OCI-LY3 (cell line): ENCODE results near the gene ZFP57.

Experiments used
- H2AFZ ChIP-seq: fragments of 200-600, 300-600 bp; shearing (Covaris generic); 2 replicates; pipeline ENCODE4 v1.6.0; 2014; ENCODE audit warnings: antibody characterized with exemption, low read depth, low read length
- H3K27ac ChIP-seq: fragments of 200-600, 300-600 bp; sonication (generic); 2 replicates; pipeline ENCODE4 v1.5.1; 2014; ENCODE audit warnings: mild to moderate bottlenecking, low read length, moderate library complexity, mixed read lengths
- H3K27me3 ChIP-seq: fragments of 200-600, 300-600 bp; sonication (generic); 2 replicates; pipeline ENCODE4 v1.6.1; 2014; ENCODE audit warnings: low read depth, low read length, mixed read lengths
- H3K36me3 ChIP-seq: fragments of 200-600, 300-600 bp; sonication (generic); replicated peaks from 2 replicates; pipeline ENCODE3; 2014; ENCODE audit warnings: low read depth, low read length, mixed read lengths
- H3K4me1 ChIP-seq: fragments of 300-600, 200-600 bp; sonication (generic); 2 replicates; pipeline ENCODE4 v1.6.1; 2014; ENCODE audit warnings: low read length, mixed read lengths
- H3K4me2 ChIP-seq: fragments of 200-600, 300-600 bp; sonication (generic); 2 replicates; pipeline ENCODE4 v1.6.1; 2014; ENCODE audit warnings: low read length, mixed read lengths
- H3K4me3 ChIP-seq: fragments of 300-600, 200-600 bp; sonication (generic); 2 replicates; pipeline ENCODE4 v1.5.1; 2014; ENCODE audit warnings: antibody characterized with exemption, mild to moderate bottlenecking, low read length, moderate library complexity
- H3K79me2 ChIP-seq: fragments of 300-600, 200-600 bp; shearing (Covaris generic); 2 replicates; pipeline ENCODE4 v1.6.1; 2014; ENCODE audit warnings: mild to moderate bottlenecking, low read length, mixed read lengths
- H3K9ac ChIP-seq: fragments of 300-600, 200-600 bp; shearing (Covaris generic); 2 replicates; pipeline ENCODE4 v1.6.0; 2014; ENCODE audit warnings: mild to moderate bottlenecking, low read length, moderate library complexity
- H3K9me3 ChIP-seq: fragments of 200-600, 300-600 bp; shearing (Covaris generic); 2 replicates; pipeline ENCODE4 v1.6.1; 2014; ENCODE audit warnings: low read length, mixed read lengths; ENCODE audit not compliant: insufficient read depth
- H4K20me1 ChIP-seq: fragments of 200-600, 300-600 bp; sonication (generic); 2 replicates; pipeline ENCODE4 v1.6.1; 2016; ENCODE audit warnings: low read length, mixed read lengths; ENCODE audit not compliant: insufficient read depth
- CTCF ChIP-seq: fragments of 200-600, 300-600 bp; sonication (generic); IDR thresholded peaks from 2 replicates; pipeline ENCODE4 v1.5.1; 2014; ENCODE audit warnings: antibody characterized with exemption, low read length, low read depth
- EZH2phosphoT487 ChIP-seq: fragments of 200-600 bp; shearing (Covaris generic); IDR thresholded peaks from 2 replicates; pipeline ENCODE4 v1.6.1; 2018; ENCODE audit warnings: antibody characterized with exemption, mixed run types, low read depth

ZFP57 gene

DNA sequence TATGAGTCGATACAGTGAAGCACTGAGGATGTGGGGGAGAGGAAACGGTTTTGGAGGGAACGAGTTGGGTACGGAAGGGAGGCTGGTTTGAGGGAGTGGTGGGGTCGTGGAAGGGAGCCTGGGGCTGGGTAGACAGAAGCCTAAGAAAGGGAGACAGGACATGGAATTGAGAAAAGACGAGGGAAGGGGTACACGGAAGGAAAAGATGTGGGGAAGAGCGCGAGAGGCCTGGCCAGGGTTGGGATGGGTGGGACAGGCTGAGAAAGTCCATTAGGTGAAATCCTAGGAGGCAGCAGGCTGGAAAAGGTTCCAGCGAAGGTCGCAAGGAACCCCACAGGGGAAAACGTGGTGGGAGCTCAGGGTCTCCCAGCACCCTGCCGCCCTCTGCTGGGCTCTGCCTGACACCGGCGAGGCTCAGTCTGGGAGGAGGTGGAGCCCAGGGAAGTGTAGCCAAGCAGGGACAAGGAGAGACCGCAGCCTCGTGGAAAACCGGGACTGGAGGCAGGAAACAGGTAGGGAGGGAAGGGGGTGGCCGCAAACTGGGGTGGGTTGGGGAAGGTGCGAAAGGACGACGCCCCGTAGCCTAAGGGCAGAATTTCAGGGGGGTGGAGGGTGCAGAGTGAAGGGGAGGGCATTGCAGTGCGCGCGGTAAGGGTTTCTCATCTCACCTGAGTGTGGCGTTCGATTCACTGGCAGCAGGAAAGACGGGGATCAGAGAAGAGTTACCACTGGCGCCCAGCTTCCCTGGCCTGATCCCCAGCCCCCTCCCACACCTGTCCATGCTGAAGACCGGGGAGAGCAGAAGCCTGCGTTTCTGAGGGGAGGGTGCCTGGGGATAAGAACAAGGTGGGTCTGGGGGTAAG lies 52.3 kb downstream of the ZFP57 start:
- H3K4me3 ChIP-seq: peak overlapping the region; percentile 96
- peaks cover 7% of the 10 kb centered on the region; the same call in 1 of the 2 replicates for H4K20me1 ChIP-seq
- H3K9ac ChIP-seq: peak overlapping the region; percentile 81
- H3K79me2 ChIP-seq: no peaks in the 10 kb centered on the region
- no peaks in the 10 kb centered on the region for H3K27me3 ChIP-seq
- peaks cover 12% of the 10 kb centered on the region for H3K4me1 ChIP-seq
- H2AFZ ChIP-seq: peak overlapping the region; percentile 30; the same call in 1 of the 2 replicates
- H3K4me2 ChIP-seq: peak overlapping the region; percentile 98
- no peak for TF ChIP-seq EZH2phosphoT487
- peak; percentile 45 for TF ChIP-seq CTCF
- no peaks in the 10 kb centered on the region for H3K9me3 ChIP-seq
- peaks cover 9% of the 10 kb centered on the region for H3K36me3 ChIP-seq
- no peak overlapping the region for H3K27ac ChIP-seq

- peak overlapping the region; percentile 96 for H3K4me3 ChIP-seq
- H3K36me3 ChIP-seq: peaks cover 9% of the 10 kb centered on the region
- no peak overlapping the region for H3K27ac ChIP-seq
- no peaks in the 10 kb centered on the region for H3K27me3 ChIP-seq
- H2AFZ ChIP-seq: peak overlapping the region; percentile 30; the same call in 1 of the 2 replicates
- H3K79me2 ChIP-seq: no peaks in the 10 kb centered on the region
- H3K9ac ChIP-seq: peak overlapping the region; percentile 81
- no peaks in the 10 kb centered on the region for H3K9me3 ChIP-seq
- peak overlapping the region; percentile 98 for H3K4me2 ChIP-seq
- peaks cover 7% of the 10 kb centered on the region; the same call in 1 of the 2 replicates for H4K20me1 ChIP-seq
- no peak for TF ChIP-seq EZH2phosphoT487
- TF ChIP-seq CTCF: no peak
- peaks cover 12% of the 10 kb centered on the region for H3K4me1 ChIP-seq
These were observed 53.1 kb downstream of the ZFP57 start for GRCh38 chr6:29627755-29628418.

GRCh38 chr6:29626948-29627754 lies 53.8 kb downstream of the ZFP57 start:
- H2AFZ ChIP-seq: no peak overlapping the region
- no peak for TF ChIP-seq CTCF
- no peak for TF ChIP-seq EZH2phosphoT487
- no peak overlapping the region for H3K27ac ChIP-seq
- no peak overlapping the region for H3K9ac ChIP-seq
- H3K4me2 ChIP-seq: peak overlapping the region; percentile 52; the same call in 1 of the 2 replicates
- peaks cover 9% of the 10 kb centered on the region for H3K36me3 ChIP-seq
- H4K20me1 ChIP-seq: peaks cover 7% of the 10 kb centered on the region; the same call in 1 of the 2 replicates
- peaks cover 12% of the 10 kb centered on the region for H3K4me1 ChIP-seq
- H3K4me3 ChIP-seq: peak overlapping the region; percentile 57; the same call in 1 of the 2 replicates
- H3K27me3 ChIP-seq: no peaks in the 10 kb centered on the region
- H3K9me3 ChIP-seq: no peaks in the 10 kb centered on the region
- no peaks in the 10 kb centered on the region for H3K79me2 ChIP-seq
